Tibial artery (tissue), 4 donors: Measurements from ENCODE around the gene MCM3AP.

Experiments
- DNase-seq, 2 donors: peaks; one replicate each; pipeline ENCODE4 v3.0.0-alpha.2; 2019
- H3K27ac ChIP-seq, 2 donors: fragments of 200-600 bp; sonication (generic) in 1 of 2; 1 replicate in 1 of 2; 2 replicates in 1 of 2; pipeline ENCODE4 v1.5.1; 2018 to 2019; ENCODE audit warnings: mild to moderate bottlenecking in 1 of 2
- H3K27me3 ChIP-seq, 2 donors: fragments of 200-600 bp; sonication (generic) in 1 of 2; one replicate each; pipeline versions ENCODE4 v1.5.1 to v1.6.0; 2016 to 2019
- H3K36me3 ChIP-seq, 3 donors: fragments of 200-600 bp; sonication (generic) in 2 of 3; one replicate each; pipeline ENCODE4 v1.5.1; 2016 to 2019; ENCODE audit warnings: mild to moderate bottlenecking in 2 of 3
- H3K4me1 ChIP-seq, 4 donors: fragments of 200-600 bp; sonication (generic) in 2 of 4; 1 replicate in 3 of 4; 2 replicates in 1 of 4; pipeline ENCODE4 v1.5.1; 2016 to 2019
- H3K4me3 ChIP-seq, 2 donors: fragments of 200-600 bp; sonication (generic) in 1 of 2; 1 replicate in 1 of 2; 2 replicates in 1 of 2; pipeline ENCODE4 v1.5.1; 2018 to 2019; ENCODE audit warnings: mild to moderate bottlenecking in 2 of 2
- H3K9me3 ChIP-seq, 3 donors: fragments of 200-600 bp; sonication (generic) in 1 of 3; one replicate each; pipeline ENCODE4 v1.5.1; 2016 to 2019
- CTCF ChIP-seq, 2 experiments: fragments of 200-600 bp in 1 of 2; fragments of 450-650 bp in 1 of 2; IDR thresholded peaks; one replicate each; pipeline ENCODE4 v1.5.1; 2017 to 2019; ENCODE audit warnings: antibody characterized with exemption in 2 of 2, mild to moderate bottlenecking in 1 of 2, moderate library complexity in 1 of 2
- intact Hi-C: fragments of 100-400 bp; cut with DNase I; formaldehyde crosslinking; loops from one replicate; pipeline ENCODE4 v1.15.0; 2023; ENCODE audit warnings: low total_unique reads

The MCM3AP gene

GRCh38 chr21:46214478-46215340, 70.7 kb downstream of the MCM3AP start:
- no peak overlapping the region for H3K27ac ChIP-seq
- H3K9me3 ChIP-seq: no peaks in the 10 kb centered on the region
- H3K36me3 ChIP-seq: peaks cover 48 to 96% (median 85%) of the 10 kb centered on the region in 3 donors
- no peak for TF ChIP-seq CTCF (IDR thresholded peaks at IDR 0.05)
- DNase-seq: peak; percentile 16 to 62
- intact Hi-C loops: no loop called here
- H3K27me3 ChIP-seq: no peaks in the 10 kb centered on the region
- H3K4me3 ChIP-seq: no peak overlapping the region
- H3K4me1 ChIP-seq: no peaks in the 10 kb centered on the region

- Histone ChIP-seq H3K27me3 (no peaks in the 10 kb centered on the region), H3K36me3 (peaks cover 47 to 96% (median 85%) of the 10 kb centered on the region in 3 donors), H3K4me1 (no peaks in the 10 kb centered on the region), H3K4me3 (no peak overlapping the region), H3K27ac (no peak overlapping the region), H3K9me3 (no peaks in the 10 kb centered on the region)
- peak; percentile 9 to 51 for DNase-seq
- no peak for TF ChIP-seq CTCF (IDR thresholded peaks at IDR 0.05)
- intact Hi-C loops: no loop called here
Measured at GRCh38 chr21:46213620-46214286, 71.7 kb downstream of the MCM3AP start.

GRCh38 chr21:46212721-46213484, 72.5 kb downstream of the MCM3AP start:
- H3K36me3 ChIP-seq: peaks cover 52 to 98% (median 89%) of the 10 kb centered on the region in 3 donors
- intact Hi-C loops: no loop called here
- no peak overlapping the region for H3K4me3 ChIP-seq
- no peaks in the 10 kb centered on the region for H3K27me3 ChIP-seq
- peak; percentile 11 to 60 for DNase-seq
- H3K27ac ChIP-seq: no peak overlapping the region
- no peaks in the 10 kb centered on the region for H3K4me1 ChIP-seq
- TF ChIP-seq CTCF (IDR thresholded peaks at IDR 0.05): no peak
- no peaks in the 10 kb centered on the region for H3K9me3 ChIP-seq

GRCh38 chr21:46211786-46212720, 73.4 kb downstream of the MCM3AP start:
- H3K27ac ChIP-seq: no peak overlapping the region
- H3K4me3 ChIP-seq: no peak overlapping the region
- peaks cover 55 to 98% (median 91%) of the 10 kb centered on the region in 3 donors for H3K36me3 ChIP-seq
- intact Hi-C loops: no loop called here
- no peaks in the 10 kb centered on the region for H3K27me3 ChIP-seq
- peak in 1 of 2 donors; percentile 58 for DNase-seq
- no peaks in the 10 kb centered on the region for H3K9me3 ChIP-seq
- H3K4me1 ChIP-seq: no peaks in the 10 kb centered on the region
- no peak for TF ChIP-seq CTCF (IDR thresholded peaks at IDR 0.05)

GRCh38 chr21:46211376-46211775, 74.0 kb downstream of the MCM3AP start:
- intact Hi-C loops: no loop called here
- DNase-seq: peak; percentile 15 to 40
- H3K27ac ChIP-seq: no peak overlapping the region
- no peak for TF ChIP-seq CTCF (IDR thresholded peaks at IDR 0.05)
- no peak overlapping the region for H3K4me3 ChIP-seq
- H3K9me3 ChIP-seq: no peaks in the 10 kb centered on the region
- no peaks in the 10 kb centered on the region for H3K27me3 ChIP-seq
- peaks cover 62 to 100% (median 96%) of the 10 kb centered on the region in 3 donors for H3K36me3 ChIP-seq
- H3K4me1 ChIP-seq: no peaks in the 10 kb centered on the region
